Measurements from ENCODE around the gene VTCN1.

Gene VTCN1

DNA sequence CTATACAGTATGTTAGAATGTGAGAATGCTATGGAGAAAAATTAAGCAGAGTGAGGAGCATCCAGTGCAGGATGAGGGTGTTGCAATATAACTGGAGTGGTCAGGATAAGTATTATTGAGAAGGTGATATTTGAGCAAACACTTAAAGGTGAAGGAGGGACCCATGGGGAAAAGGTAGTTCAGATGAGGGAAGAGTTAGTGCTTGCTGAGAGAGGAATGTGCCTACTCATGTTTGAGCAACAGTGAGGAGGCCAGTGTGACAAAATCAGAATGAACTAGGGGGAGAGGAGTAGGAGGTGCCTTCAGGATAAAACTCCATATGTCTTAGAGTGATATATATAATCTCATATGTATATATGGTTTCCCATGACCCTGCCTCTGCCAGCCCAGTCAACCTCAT is 82.9 kb downstream of the VTCN1 start (continued):
- TF ChIP-seq PATZ1 (tag by site-specific recombination; IDR thresholded peaks at IDR 0.05), result no peak
- TF ChIP-seq MYNN (tag by site-specific recombination; IDR thresholded peaks at IDR 0.05; ENCODE audit: borderline replicate concordance), result no peak

DNA sequence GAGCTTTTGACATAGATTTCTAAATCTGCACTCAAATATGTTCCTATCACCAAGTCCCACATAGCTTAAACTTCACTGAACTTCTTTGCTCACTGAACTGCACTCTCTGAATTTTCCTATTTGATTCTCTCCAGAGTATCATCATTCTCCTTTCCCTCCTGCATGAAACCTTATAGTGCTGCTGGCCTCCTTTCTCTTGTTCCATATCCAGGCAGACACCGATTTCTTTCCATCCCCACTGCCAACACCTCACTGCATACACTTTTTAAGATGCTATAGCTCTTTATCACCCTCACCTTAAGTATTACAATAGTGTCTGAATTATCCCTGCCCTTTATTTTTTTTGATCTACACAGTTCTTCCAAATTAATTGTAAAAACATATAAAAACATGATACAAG is 86.1 kb downstream of the VTCN1 start:
- H3K4me1 ChIP-seq (ENCODE audit: control insufficient read depth, insufficient read depth, low read length), result no peaks in the 10 kb centered on the region
- ChIA-PET CTCF (interaction anchor here (0.6 to 1.1 kb wide), 3 partner anchors 57 to 270 kb away, joined by 3 to 6 read pairs (median 4); no protein-coding TSS in a partner anchor), POLR2A (no interaction called here)
- no peaks in the 10 kb centered on the region for H3K36me3 ChIP-seq (ENCODE audit: control insufficient read depth in 2 of 2, insufficient read depth in 1 of 2, low read length in 2 of 2)
- H3K27ac ChIP-seq (ENCODE audit: extremely low read depth, low read depth, low read length), result no peak overlapping the region
- no peak overlapping the region for H3K4me3 ChIP-seq (ENCODE audit: low read depth, low read length)
- TF ChIP-seq ZNF707 (tag by site-specific recombination; IDR thresholded peaks at IDR 0.05) (no peak), YY2 (tag by site-specific recombination; IDR thresholded peaks at IDR 0.05) (no peak), ZNF747 (tag by site-specific recombination; IDR thresholded peaks at IDR 0.05) (no peak), ZNF530 (tag by site-specific recombination; IDR thresholded peaks at IDR 0.05; ENCODE audit: low read depth) (no peak), ZNF155 (tag by site-specific recombination; IDR thresholded peaks at IDR 0.05) (no peak), SCRT2 (tag by site-specific recombination; IDR thresholded peaks at IDR 0.05) (no peak), ZNF341 (tag by site-specific recombination; IDR thresholded peaks at IDR 0.05; ENCODE audit: low read depth) (no peak), ZNF791 (tag by site-specific recombination; IDR thresholded peaks at IDR 0.05) (no peak), ZNF555 (tag by site-specific recombination; conservative IDR thresholded peaks at IDR 0.05) (no peak), ZFP69B (tag by site-specific recombination; IDR thresholded peaks at IDR 0.05) (no peak)
- H3K9me3 ChIP-seq (ENCODE audit: control insufficient read depth, insufficient read depth, low read depth, low read length), result no peaks in the 10 kb centered on the region

DNA sequence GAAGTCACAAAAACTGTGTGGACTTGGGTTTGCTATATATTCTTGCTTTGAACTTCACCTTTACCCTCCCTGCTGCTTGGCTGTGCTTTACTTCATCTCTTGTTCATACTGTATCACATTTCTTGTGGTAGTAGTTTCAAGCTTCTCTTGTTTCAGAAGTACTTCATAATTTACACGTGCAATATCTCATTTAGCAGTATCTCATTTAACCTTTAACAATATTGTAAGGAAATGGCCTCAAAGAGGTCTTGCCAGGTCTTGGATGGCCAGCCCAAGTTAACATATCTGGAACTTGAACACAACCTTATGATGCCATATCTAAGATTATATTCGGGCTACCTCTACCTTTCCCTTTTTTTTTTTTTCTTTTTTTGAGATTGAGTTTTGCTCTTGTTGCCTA is 87.5 kb downstream of the VTCN1 start:
- CTCF ChIA-PET, result interaction anchor here (0.6 to 3.0 kb wide), 6 partner anchors 10 to 549 kb away, joined by 3 to 18 read pairs (median 6); no protein-coding TSS in a partner anchor
- Histone ChIP-seq H3K9me3 (ENCODE audit: control insufficient read depth, insufficient read depth, low read depth, low read length) (no peaks in the 10 kb centered on the region), H3K36me3 (ENCODE audit: control insufficient read depth in 2 of 2, insufficient read depth in 1 of 2, low read length in 2 of 2) (peaks cover 0 to 3% of the 10 kb centered on the region in 2 experiments; a peak in 1 of 3 replicates), H3K4me1 (ENCODE audit: control insufficient read depth, insufficient read depth, low read length) (no peaks in the 10 kb centered on the region), H3K27ac (ENCODE audit: extremely low read depth, low read depth, low read length) (no peak overlapping the region), H3K4me3 (ENCODE audit: low read depth, low read length) (no peak overlapping the region)
- POLR2A ChIA-PET, result interaction anchor here (0.8 kb wide), 1 partner anchor 64 kb away, joined by 3 read pairs; the partner anchor contains the start of gene TTF2
- TF ChIP-seq ZNF664 (tag by site-specific recombination; IDR thresholded peaks at IDR 0.05), result peak; percentile 99
- TF ChIP-seq, protein P1, sequence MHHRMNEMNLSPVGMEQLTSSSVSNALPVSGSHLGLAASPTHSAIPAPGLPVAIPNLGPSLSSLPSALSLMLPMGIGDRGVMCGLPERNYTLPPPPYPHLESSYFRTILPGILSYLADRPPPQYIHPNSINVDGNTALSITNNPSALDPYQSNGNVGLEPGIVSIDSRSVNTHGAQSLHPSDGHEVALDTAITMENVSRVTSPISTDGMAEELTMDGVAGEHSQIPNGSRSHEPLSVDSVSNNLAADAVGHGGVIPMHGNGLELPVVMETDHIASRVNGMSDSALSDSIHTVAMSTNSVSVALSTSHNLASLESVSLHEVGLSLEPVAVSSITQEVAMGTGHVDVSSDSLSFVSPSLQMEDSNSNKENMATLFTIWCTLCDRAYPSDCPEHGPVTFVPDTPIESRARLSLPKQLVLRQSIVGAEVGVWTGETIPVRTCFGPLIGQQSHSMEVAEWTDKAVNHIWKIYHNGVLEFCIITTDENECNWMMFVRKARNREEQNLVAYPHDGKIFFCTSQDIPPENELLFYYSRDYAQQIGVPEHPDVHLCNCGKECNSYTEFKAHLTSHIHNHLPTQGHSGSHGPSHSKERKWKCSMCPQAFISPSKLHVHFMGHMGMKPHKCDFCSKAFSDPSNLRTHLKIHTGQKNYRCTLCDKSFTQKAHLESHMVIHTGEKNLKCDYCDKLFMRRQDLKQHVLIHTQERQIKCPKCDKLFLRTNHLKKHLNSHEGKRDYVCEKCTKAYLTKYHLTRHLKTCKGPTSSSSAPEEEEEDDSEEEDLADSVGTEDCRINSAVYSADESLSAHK (tag by site-specific recombination; IDR thresholded peaks at IDR 0.05), result 0 out of 2 replicates have a peak, but pooled peaks have one; percentile 16
- TF ChIP-seq PRDM2 (tag by site-specific recombination; IDR thresholded peaks at IDR 0.05; ENCODE audit: borderline replicate concordance), result no peak
